ENCODE results near the gene GALNT7. TPM values are rescaled to one million over a fixed set of nuclear protein-coding genes. Genes with fewer than 3 reads are reported as not detected.
A peak's percentile ranks its signal among the peaks of the same experiment; 100 is the strongest.
"Not testable (repeated sequence)": the region's sequence is repeated elsewhere in the genome, so short reads cannot be mapped to it uniquely, and the experiment has no call there.

GALNT7 gene
- total and polyA plus RNA-seq, 10 of the 15 experiments (the other 5 are each of a cell fraction or from before 2014, with no cell fraction given), result 14.2 to 33.2 (median 28.9) TPM

- no peak overlapping the region for H3K9ac ChIP-seq (ENCODE audit: control insufficient read depth, insufficient read depth, low read length)
- no peak for FAIRE-seq
- TF ChIP-seq NBN (IDR thresholded peaks at IDR 0.05) (no peak), TARDBP (IDR thresholded peaks at IDR 0.05; ENCODE audit: borderline replicate concordance) (no peak), NFYB (IDR thresholded peaks at IDR 0.05; ENCODE audit: insufficient read depth, low read depth, low read length) (no peak), TCF3 (IDR thresholded peaks at IDR 0.05; ENCODE audit: borderline replicate concordance, insufficient read depth, low read depth, low read length) (no peak), CREM (IDR thresholded peaks at IDR 0.05; ENCODE audit: low read depth) (no peak), FOXK2 (IDR thresholded peaks at IDR 0.05) (no peak), HCFC1 (IDR thresholded peaks at IDR 0.05; ENCODE audit: low read length) (no peak), CEBPZ (IDR thresholded peaks at IDR 0.05; ENCODE audit: low read depth, low read length) (no peak), ESRRA (IDR thresholded peaks at IDR 0.05; ENCODE audit: low read length) (no peak), ZNF24 (IDR thresholded peaks at IDR 0.05) (no peak)
- no peaks in the 10 kb centered on the region for H3K36me3 ChIP-seq (ENCODE audit: control insufficient read depth in 2 of 2, insufficient read depth in 2 of 2, low read length in 1 of 2)
- ChIA-PET POLR2A (no interaction called here), CTCF (no interaction called here), RAD21 (ENCODE audit: unreplicated experiment) (no interaction called here), SMC1A (ENCODE audit: uncharacterized antibody, unreplicated experiment) (interaction anchor here (0.8 to 1.0 kb wide), 2 partner anchors 12 to 179 kb away, joined by 3 read pairs; no protein-coding TSS in a partner anchor)
- no peaks in the 10 kb centered on the region for H4K20me1 ChIP-seq (ENCODE audit: control insufficient read depth, insufficient read depth)
- in situ Hi-C loops (cut with MboI) (no loop called here), intact Hi-C loops (cut with micrococcal nuclease; ENCODE audit: unreplicated experiment) (no loop called here)
- no peaks in the 10 kb centered on the region for H3K27me3 ChIP-seq (replicated peaks in 1 of 2; ENCODE audit: control insufficient read depth in 2 of 2, insufficient read depth in 2 of 2, low read length in 1 of 2)
- H3K79me2 ChIP-seq (ENCODE audit: control insufficient read depth, insufficient read depth, low read length), result peaks cover 2% of the 10 kb centered on the region
- no peaks in the 10 kb centered on the region for H3K9me3 ChIP-seq (replicated peaks; ENCODE audit: control insufficient read depth, insufficient read depth, low read length)
- no peak for DNase-seq (ENCODE audit: low read depth, low spot score)
- BruUV-seq (replicated peaks), result no TSS peak
- no peak overlapping the region for H3K4me3 ChIP-seq
- peak; percentile 50; the same call in 2 of the 3 replicates for ATAC-seq
- no peak overlapping the region for H3K27ac ChIP-seq (ENCODE audit: control insufficient read depth, insufficient read depth)
- no peaks in the 10 kb centered on the region for H3K4me1 ChIP-seq (ENCODE audit: control insufficient read depth, insufficient read depth, low read length)
- H2AFZ ChIP-seq (ENCODE audit: control insufficient read depth, low read depth, low read length), result no peak overlapping the region
- H3K4me2 ChIP-seq (ENCODE audit: control insufficient read depth, insufficient read depth), result no peak overlapping the region
Measured at GRCh38 chr4:173218411-173219125, 50.0 kb downstream of the GALNT7 start.

GRCh38 chr4:173219126-173219437 lies 50.5 kb downstream of the GALNT7 start:
- FAIRE-seq; H2AFZ ChIP-seq (ENCODE audit: control insufficient read depth, low read depth, low read length); H3K27me3 ChIP-seq (replicated peaks in 1 of 2; ENCODE audit: control insufficient read depth in 2 of 2, insufficient read depth in 2 of 2, low read length in 1 of 2); H3K9ac ChIP-seq (ENCODE audit: control insufficient read depth, insufficient read depth, low read length); ATAC-seq; BruUV-seq (replicated peaks); DNase-seq (ENCODE audit: low read depth, low spot score); H3K27ac ChIP-seq (ENCODE audit: control insufficient read depth, insufficient read depth); H3K4me3 ChIP-seq; H3K4me2 ChIP-seq (ENCODE audit: control insufficient read depth, insufficient read depth); SMC1A ChIA-PET (ENCODE audit: uncharacterized antibody, unreplicated experiment); RAD21 ChIA-PET (ENCODE audit: unreplicated experiment); POLR2A ChIA-PET; H4K20me1 ChIP-seq (ENCODE audit: control insufficient read depth, insufficient read depth); H3K79me2 ChIP-seq (ENCODE audit: control insufficient read depth, insufficient read depth, low read length); in situ Hi-C loops (cut with MboI); H3K9me3 ChIP-seq (replicated peaks; ENCODE audit: control insufficient read depth, insufficient read depth, low read length); intact Hi-C loops (cut with micrococcal nuclease; ENCODE audit: unreplicated experiment); H3K36me3 ChIP-seq (ENCODE audit: control insufficient read depth in 2 of 2, insufficient read depth in 2 of 2, low read length in 1 of 2); H3K4me1 ChIP-seq (ENCODE audit: control insufficient read depth, insufficient read depth, low read length); CTCF ChIA-PET: not testable (repeated sequence)
- WGBS (ENCODE audit: insufficient coverage, insufficient replicate concordance, low lambda C conversion rate, missing lambda C conversion rate), result 100% methylated on average over 4 of the region's 4 CpGs

Data from GM12878 (cell line).